ENCODE data around the gene PARP15. TPM values are rescaled to one million over a fixed set of nuclear protein-coding genes. Genes with fewer than 3 reads are reported as not detected.

The PARP15 gene
- total and polyA plus RNA-seq, 9 donors, result 0.24 to 2.0 (median 0.46) TPM

- no peaks in the 10 kb centered on the region for H3K4me1 ChIP-seq (ENCODE audit: insufficient read depth)
- H3K4me3 ChIP-seq, result no peak overlapping the region
- no peaks in the 10 kb centered on the region for H3K36me3 ChIP-seq
- WGBS, 3 donors, result 82 to 91% (median 84%) methylated on average over 3 of the region's 3 CpGs
- H3K27ac ChIP-seq, result no peak overlapping the region
- TF ChIP-seq POLR2A (IDR thresholded peaks at IDR 0.05) (no peak), CTCF (IDR thresholded peaks at IDR 0.05) (no peak), EP300 (IDR thresholded peaks at IDR 0.05) (no peak)
- no peaks in the 10 kb centered on the region for H3K27me3 ChIP-seq
- intact Hi-C loops (cut with DNase I), result no loop called here
- no peak for DNase-seq
- H3K9me3 ChIP-seq, result no peaks in the 10 kb centered on the region
These were observed 29.4 kb upstream of the PARP15 start for GRCh38 chr3:122548076-122548475.

- no peak for DNase-seq
- H3K4me1 ChIP-seq (ENCODE audit: insufficient read depth), result no peaks in the 10 kb centered on the region
- intact Hi-C loops (cut with DNase I), result no loop called here
- no peaks in the 10 kb centered on the region for H3K36me3 ChIP-seq
- TF ChIP-seq POLR2A (IDR thresholded peaks at IDR 0.05) (no peak), EP300 (IDR thresholded peaks at IDR 0.05) (no peak), CTCF (IDR thresholded peaks at IDR 0.05) (no peak)
- no peak overlapping the region for H3K4me3 ChIP-seq
- H3K9me3 ChIP-seq, result no peaks in the 10 kb centered on the region
- 91 to 100% (median 97%) methylated on average over 1 of the region's 1 CpG for WGBS, 3 donors
- no peak overlapping the region for H3K27ac ChIP-seq
- no peaks in the 10 kb centered on the region for H3K27me3 ChIP-seq
These were observed 28.8 kb upstream of the PARP15 start for GRCh38 chr3:122548619-122549018.

- Histone ChIP-seq H3K9me3 (no peaks in the 10 kb centered on the region), H3K4me1 (ENCODE audit: insufficient read depth) (peaks cover 3% of the 10 kb centered on the region), H3K27ac (no peak overlapping the region), H3K27me3 (no peaks in the 10 kb centered on the region), H3K36me3 (no peaks in the 10 kb centered on the region), H3K4me3 (no peak overlapping the region)
- TF ChIP-seq POLR2A (IDR thresholded peaks at IDR 0.05) (no peak), EP300 (IDR thresholded peaks at IDR 0.05) (no peak), CTCF (IDR thresholded peaks at IDR 0.05) (no peak)
- 66 to 82% (median 72%) methylated on average over 3 of the region's 3 CpGs for WGBS, 3 donors
- intact Hi-C loops (cut with DNase I), result no loop called here
- DNase-seq, result no peak
These were observed 24.3 kb upstream of the PARP15 start for GRCh38 chr3:122553171-122553570.

- Histone ChIP-seq H3K4me3 (no peak overlapping the region), H3K4me1 (ENCODE audit: insufficient read depth) (peaks cover 3% of the 10 kb centered on the region), H3K27me3 (no peaks in the 10 kb centered on the region), H3K36me3 (no peaks in the 10 kb centered on the region), H3K27ac (no peak overlapping the region), H3K9me3 (no peaks in the 10 kb centered on the region)
- TF ChIP-seq EP300 (IDR thresholded peaks at IDR 0.05), result no peak
- TF ChIP-seq POLR2A (IDR thresholded peaks at IDR 0.05), result no peak
- TF ChIP-seq CTCF (IDR thresholded peaks at IDR 0.05), result no peak
- intact Hi-C loops (cut with DNase I), result no loop called here
- WGBS, 3 donors, result 68 to 76% (median 74%) methylated on average over 6 of the region's 6 CpGs
- no peak for DNase-seq
These were observed 22.0 kb upstream of the PARP15 start for GRCh38 chr3:122555275-122556071.

All from ovary (tissue), 9 donors.